ENCODE results near the gene SUPT7L.

DNA sequence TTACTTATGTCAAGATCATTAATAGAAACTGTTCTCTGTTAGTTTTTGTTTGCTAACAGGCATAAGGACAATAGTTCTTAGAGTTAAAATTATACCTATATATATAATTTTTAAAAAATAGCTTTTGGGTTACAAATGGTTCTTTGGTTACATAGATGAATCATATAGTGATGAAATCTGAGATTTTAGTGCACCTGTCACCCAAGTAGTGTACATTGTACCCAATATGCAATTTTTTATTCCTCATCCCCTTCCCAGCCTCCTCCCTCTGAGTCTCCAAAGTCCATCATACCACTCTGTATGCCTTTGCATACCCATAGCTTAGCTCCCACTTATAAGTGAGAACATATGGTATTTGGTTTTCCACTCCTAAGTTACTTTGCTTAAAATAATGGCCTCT is 26.6 kb upstream of the SUPT7L start:
- TF ChIP-seq CTCF (IDR thresholded peaks at IDR 0.05; ENCODE audit: low read depth, low read length) (no peak), EZH2phosphoT487 (IDR thresholded peaks at IDR 0.05; ENCODE audit: low read depth) (no peak)
